HepG2 (cell line): ENCODE results near the gene DAD1. TPM values are rescaled to one million over a fixed set of nuclear protein-coding genes. Genes with fewer than 3 reads are reported as not detected.

Experiments
- BRCA1 ChIP-seq: sonication (generic); formaldehyde crosslinking; IDR thresholded peaks from 2 replicates; pipeline ENCODE4 v1.4.0; 2020; ENCODE audit warnings: missing genetic modification reagents
- CENPT ChIP-seq: sonication (generic); formaldehyde crosslinking; IDR thresholded peaks from 2 replicates; pipeline ENCODE4 v1.8.0; 2022; ENCODE audit warnings: low read depth, mild to moderate bottlenecking, moderate library complexity, missing genetic modification reagents
- CREB1 ChIP-seq, 2 experiments: fragments of 450-650 bp in 1 of 2; IDR thresholded peaks; 2 replicates each; pipeline ENCODE4 v1.6.1; 2016 to 2017; ENCODE audit warnings: control low read depth in 1 of 2, mild to moderate bottlenecking in 1 of 2, missing compliant biosample characterization in 1 of 2, missing genetic modification characterization in 1 of 2
- ELF1 ChIP-seq: sonication (generic); formaldehyde crosslinking; IDR thresholded peaks from 2 replicates; pipeline ENCODE4 v1.4.0; 2020; ENCODE audit warnings: missing genetic modification reagents
- KAT8 ChIP-seq: IDR thresholded peaks from 2 replicates; pipeline ENCODE4 v1.6.1; 2016; ENCODE audit warnings: missing genetic modification reagents, missing compliant biosample characterization
- LCORL ChIP-seq, 2 experiments: fragments of 450-650 bp in 1 of 2; sonication (generic) in 1 of 2; formaldehyde crosslinking in 1 of 2; IDR thresholded peaks; 2 replicates each; pipeline versions ENCODE4 v1.5.0 to v1.6.1; 2017 to 2020; ENCODE audit warnings: antibody characterized with exemption in 1 of 2, missing genetic modification reagents in 1 of 2
- MEIS2 ChIP-seq: sonication (generic); formaldehyde crosslinking; IDR thresholded peaks from 2 replicates; pipeline ENCODE4 v1.9.0; 2021; ENCODE audit warnings: mild to moderate bottlenecking, missing genetic modification reagents
- PHB2 ChIP-seq: fragments of 450-650 bp; IDR thresholded peaks from 2 replicates; pipeline ENCODE4 v1.6.1; 2018; ENCODE audit not compliant: partially characterized antibody
- POLR2A ChIP-seq, 2 experiments: IDR thresholded peaks; 2 replicates each; pipeline ENCODE4 v1.6.1; 2011; ENCODE audit warnings: low read depth in 2 of 2, low read length in 2 of 2, mild to moderate bottlenecking in 1 of 2, moderate library complexity in 1 of 2; ENCODE audit not compliant: insufficient read depth in 1 of 2
- SOX13 ChIP-seq, 3 experiments: fragments of 450-650 bp in 1 of 3; sonication (generic) in 1 of 3; formaldehyde crosslinking in 1 of 3; IDR thresholded peaks in 2 of 3; conservative IDR thresholded peaks in 1 of 3; 2 replicates each; pipeline versions ENCODE4 v1.5.0 to v1.6.1; 2016 to 2020; ENCODE audit warnings: antibody characterized with exemption in 1 of 3, mild to moderate bottlenecking in 1 of 3, missing compliant biosample characterization in 1 of 3, missing genetic modification reagents in 1 of 3, moderate library complexity in 1 of 3
- SP5 ChIP-seq: IDR thresholded peaks from 2 replicates; pipeline ENCODE4 v1.6.1; 2016; ENCODE audit warnings: low read depth, borderline replicate concordance
- TARDBP ChIP-seq: sonication (generic); formaldehyde crosslinking; IDR thresholded peaks from 2 replicates; pipeline ENCODE4 v1.8.0; 2022; ENCODE audit warnings: mild to moderate bottlenecking, missing genetic modification reagents
- ZFY ChIP-seq: sonication (generic); formaldehyde crosslinking; IDR thresholded peaks from 2 replicates; pipeline ENCODE4 v1.4.0; 2020; ENCODE audit warnings: missing genetic modification reagents
- ZNF124 ChIP-seq: sonication (generic); formaldehyde crosslinking; IDR thresholded peaks from 2 replicates; pipeline ENCODE4 v1.4.0; 2020; ENCODE audit warnings: missing genetic modification reagents
- ZNF180 ChIP-seq: sonication (generic); formaldehyde crosslinking; IDR thresholded peaks from 2 replicates; pipeline ENCODE4 v1.4.0; 2020; ENCODE audit warnings: low read depth, missing genetic modification reagents, borderline replicate concordance
- ZNF431 ChIP-seq: sonication (generic); formaldehyde crosslinking; IDR thresholded peaks from 2 replicates; pipeline ENCODE4 v1.9.0; 2022; ENCODE audit warnings: missing genetic modification reagents, low read depth, mild to moderate bottlenecking, borderline replicate concordance
- ZNF746 ChIP-seq: sonication (generic); formaldehyde crosslinking; IDR thresholded peaks from 2 replicates; pipeline ENCODE4 v1.8.0; 2022; ENCODE audit warnings: mild to moderate bottlenecking, missing genetic modification reagents
- ZSCAN12 ChIP-seq: sonication (generic); formaldehyde crosslinking; IDR thresholded peaks from 2 replicates; pipeline ENCODE4 v1.9.0; 2021; ENCODE audit warnings: mild to moderate bottlenecking, missing genetic modification reagents
- polyA plus RNA-seq, 8 experiments: library from polyadenylated mRNA; depleted of rRNA in 3 of 8; stranded (reverse) in 7 of 8; unstranded in 1 of 8; fragments of >200 nt; fragmentation: Illumina TruSeq in 4 of 8; extraction: Trizol in 4 of 8; gene quantifications; 2 replicates each; pipeline versions ENCODE4 v1.2.1 to v1.2.3, GENCODE V29; 2011 to 2016; ENCODE audit warnings: low read depth in 4 of 8, missing spikeins in 1 of 8, mixed read lengths in 1 of 8; ENCODE audit not compliant: insufficient read depth in 1 of 8
- total RNA-seq, 5 experiments: library from RNA; depleted of rRNA; stranded (reverse); fragments of >200 nt; fragmentation: Illumina TruSeq; extraction: Trizol; gene quantifications; 2 replicates each; pipeline ENCODE4 v1.2.3, GENCODE V29; 2016; ENCODE audit warnings: low read depth in 1 of 5
- TF ChIP-seq, protein P1 (sequence below): sonication (generic); formaldehyde crosslinking; IDR thresholded peaks from 2 replicates; pipeline ENCODE4 v1.5.0; 2020; ENCODE audit warnings: mild to moderate bottlenecking, missing genetic modification reagents
- TF ChIP-seq, protein P2 (sequence below): IDR thresholded peaks from 2 replicates; pipeline ENCODE4 v1.6.1; 2016; ENCODE audit warnings: missing compliant biosample characterization, missing genetic modification reagents, borderline replicate concordance
- TF ChIP-seq, protein P3 (sequence below): IDR thresholded peaks from 2 replicates; pipeline ENCODE4 v1.6.1; 2012; ENCODE audit warnings: low read depth, low read length, improper control_type of control experiment

DAD1 gene
- total and polyA plus RNA-seq, 2 of the 13 experiments (the other 11 are each of a cell fraction or from before 2014, with no cell fraction given): 558 to 626 TPM

DNA sequence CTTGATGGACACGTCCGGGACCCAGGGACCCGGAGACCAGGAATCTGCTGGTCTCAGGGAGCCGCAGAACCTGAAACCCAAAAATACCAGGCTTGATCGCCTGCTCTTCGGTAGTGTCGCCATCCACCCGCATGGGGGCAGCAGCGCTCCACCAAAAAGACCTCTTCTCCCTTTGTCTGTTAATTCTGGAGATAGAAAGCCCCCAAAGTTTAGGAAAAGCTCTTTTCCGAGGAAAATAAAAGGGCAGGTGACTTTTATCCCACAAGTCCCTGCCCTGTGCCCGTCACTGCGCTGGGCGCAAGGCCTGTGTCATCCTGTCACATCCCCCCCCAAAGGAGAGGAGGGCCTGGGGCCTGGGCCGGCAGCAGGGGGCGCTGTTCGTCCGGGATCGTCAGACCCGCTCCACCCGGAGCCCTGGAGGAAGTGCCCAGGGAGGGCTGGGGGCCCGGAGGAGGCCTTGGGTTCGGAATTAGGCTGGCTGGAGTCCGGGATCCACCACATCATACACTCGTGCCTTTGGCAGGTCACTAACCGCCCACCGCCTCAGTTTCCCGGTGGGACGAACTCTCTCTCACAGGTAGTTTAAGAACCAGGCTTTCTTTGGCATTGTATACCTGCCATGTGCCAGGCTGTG lies 31.9 kb downstream of the DAD1 start (continued):
- TF ChIP-seq TARDBP: peak; percentile 43; the same call in 1 of the 2 replicates
- 0 out of 2 replicates have a peak, but pooled peaks have one; percentile 69 for TF ChIP-seq ZNF746
- TF ChIP-seq ZFY (CRISPR knock-in tag): peak; percentile 63
- peak; percentile 95 for TF ChIP-seq MEIS2 (CRISPR knock-in tag)
- no peak for TF ChIP-seq CENPT (CRISPR knock-in tag)
- peak; percentile 33; the same call in 1 of the 2 replicates for TF ChIP-seq ZNF124 (CRISPR knock-in tag)
- TF ChIP-seq PHB2: no peak
- no peak for TF ChIP-seq SOX13 (IDR thresholded peaks at IDR 0.05)
- peak in 1 of 2 experiments; percentile 85; a peak in 1 of 4 replicates for TF ChIP-seq SOX13 (CRISPR knock-in tag; conservative IDR thresholded peaks at IDR 0.05 in 1 of 2, IDR thresholded peaks at IDR 0.05 in 1 of 2)
- TF ChIP-seq ELF1 (CRISPR knock-in tag): peak; percentile 65
- no peak for TF ChIP-seq POLR2A (IDR thresholded peaks at IDR 0.05; ENCODE audit: insufficient read depth in 1 of 2, low read depth in 2 of 2, low read length in 2 of 2)
- 0 out of 2 replicates have a peak, but pooled peaks have one; percentile 23 for TF ChIP-seq CREB1 (IDR thresholded peaks at IDR 0.05)
- no peak for TF ChIP-seq CREB1 (CRISPR knock-in tag; IDR thresholded peaks at IDR 0.05)
- peak; percentile 64; the same call in 1 of the 2 replicates for TF ChIP-seq KAT8
- no peak for TF ChIP-seq SP5 (CRISPR knock-in tag)
- 0 out of 2 replicates have a peak, but pooled peaks have one; percentile 62 for TF ChIP-seq ZNF431
- TF ChIP-seq, protein P1, sequence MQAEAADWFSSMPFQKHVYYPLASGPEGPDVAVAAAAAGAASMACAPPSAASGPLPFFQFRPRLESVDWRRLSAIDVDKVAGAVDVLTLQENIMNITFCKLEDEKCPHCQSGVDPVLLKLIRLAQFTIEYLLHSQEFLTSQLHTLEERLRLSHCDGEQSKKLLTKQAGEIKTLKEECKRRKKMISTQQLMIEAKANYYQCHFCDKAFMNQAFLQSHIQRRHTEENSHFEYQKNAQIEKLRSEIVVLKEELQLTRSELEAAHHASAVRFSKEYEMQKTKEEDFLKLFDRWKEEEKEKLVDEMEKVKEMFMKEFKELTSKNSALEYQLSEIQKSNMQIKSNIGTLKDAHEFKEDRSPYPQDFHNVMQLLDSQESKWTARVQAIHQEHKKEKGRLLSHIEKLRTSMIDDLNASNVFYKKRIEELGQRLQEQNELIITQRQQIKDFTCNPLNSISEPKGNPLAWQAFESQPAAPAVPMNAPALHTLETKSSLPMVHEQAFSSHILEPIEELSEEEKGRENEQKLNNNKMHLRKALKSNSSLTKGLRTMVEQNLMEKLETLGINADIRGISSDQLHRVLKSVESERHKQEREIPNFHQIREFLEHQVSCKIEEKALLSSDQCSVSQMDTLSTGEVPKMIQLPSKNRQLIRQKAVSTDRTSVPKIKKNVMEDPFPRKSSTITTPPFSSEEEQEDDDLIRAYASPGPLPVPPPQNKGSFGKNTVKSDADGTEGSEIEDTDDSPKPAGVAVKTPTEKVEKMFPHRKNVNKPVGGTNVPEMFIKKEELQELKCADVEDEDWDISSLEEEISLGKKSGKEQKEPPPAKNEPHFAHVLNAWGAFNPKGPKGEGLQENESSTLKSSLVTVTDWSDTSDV (CRISPR knock-in tag): peak; percentile 93; the same call in 1 of the 2 replicates
- TF ChIP-seq, protein P2, sequence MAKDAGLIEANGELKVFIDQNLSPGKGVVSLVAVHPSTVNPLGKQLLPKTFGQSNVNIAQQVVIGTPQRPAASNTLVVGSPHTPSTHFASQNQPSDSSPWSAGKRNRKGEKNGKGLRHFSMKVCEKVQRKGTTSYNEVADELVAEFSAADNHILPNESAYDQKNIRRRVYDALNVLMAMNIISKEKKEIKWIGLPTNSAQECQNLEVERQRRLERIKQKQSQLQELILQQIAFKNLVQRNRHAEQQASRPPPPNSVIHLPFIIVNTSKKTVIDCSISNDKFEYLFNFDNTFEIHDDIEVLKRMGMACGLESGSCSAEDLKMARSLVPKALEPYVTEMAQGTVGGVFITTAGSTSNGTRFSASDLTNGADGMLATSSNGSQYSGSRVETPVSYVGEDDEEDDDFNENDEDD: no peak
- TF ChIP-seq LCORL (IDR thresholded peaks at IDR 0.05): no peak
- TF ChIP-seq LCORL (CRISPR knock-in tag; IDR thresholded peaks at IDR 0.05): no peak; the same call in 1 of the 2 replicates
- peak; percentile 30; the same call in 1 of the 2 replicates for TF ChIP-seq BRCA1
- TF ChIP-seq, protein P3, sequence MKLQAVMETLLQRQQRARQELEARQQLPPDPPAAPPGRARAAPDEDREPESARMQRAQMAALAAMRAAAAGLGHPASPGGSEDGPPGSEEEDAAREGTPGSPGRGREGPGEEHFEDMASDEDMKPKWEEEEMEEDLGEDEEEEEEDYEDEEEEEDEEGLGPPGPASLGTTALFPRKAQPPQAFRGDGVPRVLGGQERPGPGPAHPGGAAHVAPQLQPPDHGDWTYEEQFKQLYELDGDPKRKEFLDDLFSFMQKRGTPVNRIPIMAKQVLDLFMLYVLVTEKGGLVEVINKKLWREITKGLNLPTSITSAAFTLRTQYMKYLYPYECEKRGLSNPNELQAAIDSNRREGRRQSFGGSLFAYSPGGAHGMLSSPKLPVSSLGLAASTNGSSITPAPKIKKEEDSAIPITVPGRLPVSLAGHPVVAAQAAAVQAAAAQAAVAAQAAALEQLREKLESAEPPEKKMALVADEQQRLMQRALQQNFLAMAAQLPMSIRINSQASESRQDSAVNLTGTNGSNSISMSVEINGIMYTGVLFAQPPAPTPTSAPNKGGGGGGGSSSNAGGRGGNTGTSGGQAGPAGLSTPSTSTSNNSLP: peak; percentile 55; the same call in 1 of the 2 replicates
- TF ChIP-seq ZNF180 (CRISPR knock-in tag): no peak
- TF ChIP-seq ZSCAN12: no peak
